Activated CD8-positive, alpha-beta T cell treated with anti-CD3 and anti-CD28 coated beads for 36 hours (primary cell): ENCODE measurements around the gene SLIT3. TPM values are rescaled to one million over a fixed set of nuclear protein-coding genes. Genes with fewer than 3 reads are reported as not detected.

Source experiments
- ATAC-seq: fragments of 200-7000 bp; cut with Tn5 transposase; one replicate; pipeline ENCODE4 v1.10.0; 2021; ENCODE audit warnings: mild to moderate bottlenecking, moderate library complexity
- CTCF ChIA-PET: fragments of 350-600 bp; sonication (Branson Sonifier 250); formaldehyde crosslinking; loops from one replicate; lab custom pipeline; 2021; ENCODE audit warnings: antibody characterized with exemption; lab: Charles Lee
- POLR2A ChIA-PET: fragments of 350-600 bp; sonication (Branson Sonifier 250); formaldehyde crosslinking; loops from one replicate; lab custom pipeline; 2021; ENCODE audit warnings: antibody characterized with exemption; lab: Charles Lee
- DNase-seq: peaks from one replicate; pipeline ENCODE4 v3.0.0-alpha.2; 2020
- H3K27ac Mint-ChIP-seq: one replicate; pipeline ENCODE4 v1.8.0; 2021; ENCODE audit warnings: mild to moderate bottlenecking, mixed read lengths
- H3K27me3 Mint-ChIP-seq: one replicate; pipeline ENCODE4 v1.8.0; 2021; ENCODE audit warnings: mixed read lengths
- H3K36me3 Mint-ChIP-seq: one replicate; pipeline ENCODE4 v1.8.0; 2021; ENCODE audit warnings: low read depth, mixed read lengths
- H3K4me1 Mint-ChIP-seq: one replicate; pipeline ENCODE4 v1.8.0; 2021; ENCODE audit warnings: low read depth, mixed read lengths
- H3K4me3 Mint-ChIP-seq: one replicate; pipeline ENCODE4 v1.8.0; 2021; ENCODE audit warnings: mild to moderate bottlenecking, moderate library complexity, mixed read lengths
- H3K9me3 Mint-ChIP-seq: one replicate; pipeline ENCODE4 v1.8.0; 2021; ENCODE audit warnings: mixed read lengths
- intact Hi-C: fragments of 100-400 bp; cut with micrococcal nuclease; formaldehyde crosslinking; loops from one replicate; pipeline ENCODE4 v1.10.0; 2022
- total RNA-seq, 2 experiments: library from RNA; stranded (reverse); gene quantifications; one replicate each; pipeline ENCODE4 v1.2.3, GENCODE V29; 2021
- TF ChIP-seq, protein P1 (sequence below): fragments of 200-600 bp; IDR thresholded peaks from one replicate; pipeline ENCODE4 v1.8.0; 2022; ENCODE audit warnings: antibody characterized with exemption, mild to moderate bottlenecking

SLIT3 gene
- total RNA-seq, 2 experiments from 2014 or later, result 0.69 to 0.74 TPM

DNA sequence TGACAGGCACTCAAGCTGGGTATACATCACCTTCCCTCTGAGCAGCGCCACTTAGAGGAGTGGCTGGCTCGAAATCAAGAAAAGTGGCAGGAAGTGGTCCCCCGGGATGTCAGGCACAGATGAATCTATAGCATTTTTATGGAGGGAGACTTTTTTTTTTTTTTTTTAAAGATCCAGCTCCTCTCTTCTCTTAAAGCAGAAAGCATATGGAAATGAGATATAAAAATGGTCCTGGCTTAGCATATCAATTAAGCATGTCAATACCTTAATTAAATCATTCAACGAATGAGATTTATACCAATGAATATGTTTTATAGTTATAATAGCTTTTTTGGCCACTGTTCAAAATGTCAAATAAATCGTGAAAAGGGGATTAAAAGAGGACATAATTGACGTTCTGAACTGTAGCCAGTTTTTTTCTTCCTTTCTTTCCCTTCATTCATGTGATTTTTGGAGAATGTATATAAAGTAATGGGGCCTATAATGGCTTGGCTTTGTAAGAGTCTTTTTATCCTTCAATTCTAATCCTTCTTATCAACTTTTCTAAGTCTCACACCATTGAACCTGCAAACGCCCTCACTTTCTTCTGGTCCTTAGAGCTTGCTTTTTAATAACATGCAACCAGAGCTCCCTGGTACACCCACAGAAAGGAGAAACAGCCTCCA is 402.6 kb downstream of the SLIT3 start:
- ChIA-PET POLR2A (no interaction called here), CTCF (interaction anchor here (1.6 kb wide), 1 partner anchor 19 kb away, joined by 4 read pairs; no protein-coding TSS in a partner anchor)
- H3K4me3 Mint-ChIP-seq, result no peak overlapping the region
- H3K36me3 Mint-ChIP-seq, result no peaks in the 10 kb centered on the region
- H3K27me3 Mint-ChIP-seq, result peaks cover 14% of the 10 kb centered on the region
- H3K4me1 Mint-ChIP-seq, result peaks cover 7% of the 10 kb centered on the region
- TF ChIP-seq, protein P1, sequence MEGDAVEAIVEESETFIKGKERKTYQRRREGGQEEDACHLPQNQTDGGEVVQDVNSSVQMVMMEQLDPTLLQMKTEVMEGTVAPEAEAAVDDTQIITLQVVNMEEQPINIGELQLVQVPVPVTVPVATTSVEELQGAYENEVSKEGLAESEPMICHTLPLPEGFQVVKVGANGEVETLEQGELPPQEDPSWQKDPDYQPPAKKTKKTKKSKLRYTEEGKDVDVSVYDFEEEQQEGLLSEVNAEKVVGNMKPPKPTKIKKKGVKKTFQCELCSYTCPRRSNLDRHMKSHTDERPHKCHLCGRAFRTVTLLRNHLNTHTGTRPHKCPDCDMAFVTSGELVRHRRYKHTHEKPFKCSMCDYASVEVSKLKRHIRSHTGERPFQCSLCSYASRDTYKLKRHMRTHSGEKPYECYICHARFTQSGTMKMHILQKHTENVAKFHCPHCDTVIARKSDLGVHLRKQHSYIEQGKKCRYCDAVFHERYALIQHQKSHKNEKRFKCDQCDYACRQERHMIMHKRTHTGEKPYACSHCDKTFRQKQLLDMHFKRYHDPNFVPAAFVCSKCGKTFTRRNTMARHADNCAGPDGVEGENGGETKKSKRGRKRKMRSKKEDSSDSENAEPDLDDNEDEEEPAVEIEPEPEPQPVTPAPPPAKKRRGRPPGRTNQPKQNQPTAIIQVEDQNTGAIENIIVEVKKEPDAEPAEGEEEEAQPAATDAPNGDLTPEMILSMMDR, result no peak
- DNase-seq (no peak), ATAC-seq (no peak)
- intact Hi-C loops, result no loop called here
- no peaks in the 10 kb centered on the region for H3K9me3 Mint-ChIP-seq
- no peak overlapping the region for H3K27ac Mint-ChIP-seq

DNA sequence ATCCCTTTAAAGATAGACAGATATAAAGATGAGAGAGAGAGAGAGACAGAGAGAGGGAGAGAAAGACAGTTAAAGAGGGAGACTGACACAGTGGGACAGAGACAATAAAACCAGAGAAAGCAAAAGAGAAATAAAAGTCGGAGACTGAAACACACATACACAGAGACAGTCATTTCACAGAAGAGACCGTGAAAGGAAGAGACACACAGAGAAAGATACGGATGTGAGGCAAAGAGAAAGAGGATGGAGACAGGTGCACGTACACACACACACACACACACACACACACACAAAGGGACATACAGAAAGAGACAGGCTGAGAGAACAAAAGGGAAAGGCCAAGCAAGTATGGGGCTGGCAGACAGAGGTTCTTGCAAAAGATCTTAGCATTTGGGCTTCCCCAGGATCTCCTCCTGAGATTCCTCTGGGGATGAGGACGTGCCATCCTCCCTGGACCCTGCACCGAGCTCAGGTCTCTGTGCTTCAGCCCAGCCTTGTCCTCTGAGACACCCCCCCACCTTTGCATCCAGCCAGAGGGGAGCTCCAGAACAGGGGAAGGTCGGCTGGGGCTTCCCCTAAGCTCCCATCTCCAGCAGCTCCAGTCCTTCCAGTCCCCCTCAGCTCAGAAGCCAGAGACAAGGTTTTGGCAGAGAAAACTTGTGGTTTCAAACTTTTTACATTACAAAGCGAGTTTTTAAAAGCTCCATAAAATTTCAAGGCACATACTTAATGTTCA is 403.4 kb downstream of the SLIT3 start:
- CTCF ChIA-PET, result no interaction called here
- Mint-ChIP-seq H3K27me3 (peaks cover 13% of the 10 kb centered on the region), H3K27ac (no peak overlapping the region)

DNA sequence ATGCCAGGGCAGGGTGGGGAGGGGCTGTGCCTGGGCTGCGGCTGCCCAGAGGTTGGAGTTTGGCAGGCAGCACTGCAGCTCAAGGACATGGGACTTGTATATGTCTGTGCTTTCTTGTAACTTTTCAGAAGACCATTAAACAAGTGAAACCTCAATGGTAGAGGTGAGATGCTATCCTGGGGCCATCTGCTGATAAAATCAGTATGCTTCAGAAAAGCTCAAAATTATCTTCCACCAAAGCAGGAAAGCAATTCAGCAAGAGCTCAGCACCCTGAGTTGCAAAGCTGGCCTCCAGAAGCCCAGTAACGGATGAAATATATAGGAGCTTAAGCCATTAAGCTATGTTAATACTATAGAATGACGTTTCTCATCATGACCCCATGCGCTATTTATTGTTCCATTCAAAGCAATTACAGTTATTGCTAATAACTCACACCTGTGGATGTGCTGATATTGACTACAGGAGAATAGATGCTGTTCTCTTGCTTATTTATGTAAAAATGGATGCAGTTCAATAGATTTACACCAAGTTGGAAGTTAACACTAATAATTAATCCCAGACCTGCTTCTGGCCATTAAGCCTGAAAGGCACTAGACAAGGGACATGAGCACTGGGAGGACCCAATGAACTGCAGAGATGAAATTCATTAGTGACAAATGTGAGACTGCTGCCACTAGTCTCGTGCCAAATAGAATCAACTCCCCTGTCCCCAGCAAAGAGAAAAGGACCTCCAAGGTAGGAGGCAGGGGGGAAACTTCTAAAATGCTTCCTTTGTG is 405.5 kb downstream of the SLIT3 start:
- no peak overlapping the region for H3K4me3 Mint-ChIP-seq
- ChIA-PET POLR2A (no interaction called here), CTCF (no interaction called here)
- no peak overlapping the region for H3K27ac Mint-ChIP-seq
- H3K9me3 Mint-ChIP-seq, result no peaks in the 10 kb centered on the region
- no peaks in the 10 kb centered on the region for H3K36me3 Mint-ChIP-seq
- TF ChIP-seq, protein P1, result no peak
- peaks cover 12% of the 10 kb centered on the region for H3K27me3 Mint-ChIP-seq
- no peak for ATAC-seq
- peaks cover 7% of the 10 kb centered on the region for H3K4me1 Mint-ChIP-seq
- no peak for DNase-seq
- intact Hi-C loops, result no loop called here

More for the DNA sequence above, 403.4 kb downstream of the SLIT3 start:
- POLR2A ChIA-PET, result interaction anchor here (0.6 kb wide), 1 partner anchor 207 kb away, joined by 3 read pairs; no protein-coding TSS in a partner anchor
- no peaks in the 10 kb centered on the region for H3K36me3 Mint-ChIP-seq
- no peaks in the 10 kb centered on the region for H3K9me3 Mint-ChIP-seq
- ATAC-seq (no peak), DNase-seq (no peak)
- intact Hi-C loops, result no loop called here
- H3K4me3 Mint-ChIP-seq, result no peak overlapping the region
- TF ChIP-seq, protein P1, result no peak
- H3K4me1 Mint-ChIP-seq, result peaks cover 7% of the 10 kb centered on the region

DNA sequence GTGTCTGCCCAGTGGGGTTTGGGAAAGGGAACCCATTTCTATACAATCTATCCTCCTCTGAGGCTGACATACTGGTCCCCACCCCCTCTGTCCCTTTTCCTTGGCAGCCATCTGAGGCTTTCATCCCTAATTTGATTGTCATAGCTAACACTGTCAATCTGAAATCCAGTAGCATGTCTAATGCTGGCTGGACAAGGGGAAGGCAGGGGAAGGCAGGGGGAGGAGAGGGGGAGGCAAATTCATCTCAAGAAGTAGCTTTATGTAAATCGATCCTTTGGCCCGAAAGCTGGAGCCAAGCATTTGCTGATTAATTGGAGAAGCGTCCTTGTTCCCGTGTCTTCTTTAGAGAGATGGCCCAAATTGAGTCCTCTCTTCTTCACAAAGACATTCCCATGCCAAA is 407.7 kb downstream of the SLIT3 start:
- H3K27me3 Mint-ChIP-seq, result peaks cover 12% of the 10 kb centered on the region
- no peaks in the 10 kb centered on the region for H3K4me1 Mint-ChIP-seq
- H3K9me3 Mint-ChIP-seq, result no peaks in the 10 kb centered on the region
- H3K4me3 Mint-ChIP-seq, result no peak overlapping the region
- no peaks in the 10 kb centered on the region for H3K36me3 Mint-ChIP-seq
- TF ChIP-seq, protein P1, result no peak
- intact Hi-C loops, result no loop called here
- ATAC-seq, result no peak
- POLR2A ChIA-PET, result no interaction called here
- H3K27ac Mint-ChIP-seq, result no peak overlapping the region
- no peak for DNase-seq
- CTCF ChIA-PET, result no interaction called here
